HS-5 (cell line): ENCODE measurements around the gene HNRNPA2B1.

Experiments used
- DNase-seq: peaks from one replicate; pipeline ENCODE4 v3.0.0-alpha.2; 2012; ENCODE audit warnings: low read depth

The HNRNPA2B1 gene

DNA sequence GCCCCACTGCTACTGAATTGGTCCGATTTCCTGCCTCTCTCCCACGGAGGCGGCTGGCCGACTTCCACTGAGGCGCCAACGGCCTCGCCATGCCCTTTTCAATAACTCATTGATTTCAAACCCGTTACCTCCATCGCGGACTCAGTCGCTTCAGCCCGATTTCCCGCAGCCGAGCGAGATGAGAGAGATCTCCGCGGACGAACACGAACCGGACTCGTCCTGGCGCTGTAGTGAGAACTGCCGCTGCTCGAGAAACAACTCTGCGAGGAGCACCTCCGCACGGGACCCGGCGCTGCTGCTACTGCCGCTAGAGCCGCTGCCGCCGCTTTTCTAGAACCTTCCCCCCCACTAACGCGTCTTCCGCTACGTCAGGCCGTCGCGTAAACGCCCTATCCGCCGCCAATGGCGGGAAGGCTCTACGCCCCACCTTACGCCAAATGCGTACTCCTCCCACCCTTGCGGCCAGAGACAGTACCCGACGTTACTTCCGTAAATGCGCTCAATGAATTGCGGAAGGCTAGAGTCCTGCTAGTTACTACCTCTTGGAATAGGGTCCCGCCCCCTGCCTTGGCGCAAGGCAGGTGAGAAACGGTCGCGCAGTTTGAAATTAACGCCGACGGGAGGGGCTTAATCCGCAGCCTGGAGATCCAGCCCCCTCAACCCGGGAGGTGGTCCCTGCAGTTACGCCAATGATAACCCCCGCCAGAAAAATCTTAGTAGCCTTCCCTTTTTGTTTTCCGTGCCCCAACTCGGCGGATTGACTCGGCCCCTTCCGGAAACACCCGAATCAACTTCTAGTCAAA lies at the start of gene HNRNPA2B1:
Gene HNRNPA2B1 (minus strand): TSS at position 303 of the 803 bp plus-strand sequence. CDS start 169 bp downstream, at position 134.
- peak; percentile 98 for DNase-seq

DNA sequence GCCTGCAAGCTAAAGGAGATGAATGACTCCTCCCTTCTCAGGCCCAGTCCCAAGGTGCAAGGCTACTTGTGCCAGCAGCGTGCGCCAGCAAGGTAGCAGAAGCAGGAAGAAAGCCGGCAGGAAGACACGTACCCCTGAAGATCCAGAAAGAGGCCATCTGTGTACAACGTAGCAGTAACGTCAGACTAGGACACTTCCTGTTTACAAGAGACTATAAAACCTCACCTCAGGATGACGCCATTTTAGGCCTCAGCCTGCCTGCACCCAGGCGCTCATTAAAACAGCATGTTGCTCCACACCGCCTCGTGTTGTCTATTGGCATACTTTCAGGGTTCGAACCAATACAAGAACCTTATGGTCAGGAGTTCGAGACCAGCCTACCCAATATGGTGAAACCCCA lies 49.7 kb upstream of the HNRNPA2B1 start:
- DNase-seq: no peak

DNA sequence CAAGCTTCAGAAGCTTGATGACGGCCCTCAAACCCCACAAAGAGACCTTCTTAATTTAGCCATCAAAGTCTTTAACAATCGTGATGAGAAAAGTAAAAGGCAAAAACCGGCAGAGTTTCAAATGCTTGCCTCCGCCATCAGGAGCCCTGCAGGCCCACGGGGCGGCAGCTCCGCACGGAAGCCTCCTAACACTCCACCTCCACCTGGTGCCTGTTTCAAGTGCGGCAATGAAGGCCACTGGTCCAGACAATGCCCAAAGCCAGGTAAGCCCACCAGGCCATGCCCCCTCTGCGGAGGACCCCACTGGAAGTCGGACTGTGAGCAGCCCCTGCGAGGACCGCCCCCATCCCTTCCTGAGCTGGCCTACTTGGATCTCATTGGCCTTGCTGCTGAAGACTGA lies 44.6 kb upstream of the HNRNPA2B1 start:
- DNase-seq: no peak

DNA sequence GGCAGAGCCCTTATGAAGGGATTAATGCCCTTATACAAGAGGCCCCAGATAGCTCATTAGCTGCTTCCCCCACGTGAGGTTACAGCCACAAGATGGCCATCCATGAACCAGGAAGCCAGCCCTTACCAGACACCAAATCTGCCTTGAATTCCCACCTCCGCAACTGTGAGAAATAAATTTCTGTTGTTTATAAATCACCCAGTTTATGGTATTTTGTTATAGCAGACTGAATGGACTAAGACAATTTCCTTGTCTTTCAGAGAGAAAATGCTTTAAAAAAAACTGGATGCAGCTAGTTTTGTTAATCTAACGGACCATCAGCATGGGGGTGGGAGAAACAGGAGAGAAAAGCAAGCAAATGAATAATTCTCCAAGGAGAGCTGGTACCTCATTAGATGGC lies 37.5 kb upstream of the HNRNPA2B1 start:
- DNase-seq: no peak

DNA sequence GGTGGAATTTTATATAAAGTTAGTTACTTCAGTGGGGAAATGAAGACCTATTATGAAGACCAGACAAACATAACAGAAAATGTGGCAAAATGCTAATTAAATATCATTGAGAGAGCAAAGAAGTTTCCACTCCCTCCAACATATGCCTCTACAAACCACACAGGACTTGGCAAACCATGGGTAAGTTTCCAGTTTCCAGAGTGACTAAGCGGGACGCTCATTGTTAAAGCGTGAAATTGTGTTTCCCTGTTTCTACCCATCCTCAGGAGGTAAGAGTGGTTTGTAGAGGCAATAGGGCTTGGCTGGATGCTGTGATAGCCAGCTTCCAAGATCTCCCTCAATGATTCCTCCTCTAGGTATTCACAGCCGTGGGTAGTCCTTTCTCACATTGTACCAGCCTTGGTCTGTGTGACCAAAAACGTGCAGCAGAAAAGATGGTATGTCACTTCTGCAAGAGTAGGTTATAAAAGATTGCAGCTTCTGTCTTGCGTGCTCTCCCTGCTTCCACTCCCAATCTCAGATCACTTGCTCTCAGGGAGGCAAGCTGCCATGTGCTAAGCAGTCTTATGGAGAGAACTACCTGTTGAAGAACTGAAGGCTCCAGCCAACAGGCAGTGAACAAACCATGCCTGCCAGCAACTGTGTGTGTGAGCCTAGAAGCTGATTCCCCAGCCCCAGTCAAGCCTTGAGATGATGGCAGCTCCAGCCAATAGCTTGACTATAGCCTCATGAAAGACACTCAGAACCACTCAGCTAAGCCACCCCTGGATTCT lies 36.7 kb upstream of the HNRNPA2B1 start:
- DNase-seq: no peak

DNA sequence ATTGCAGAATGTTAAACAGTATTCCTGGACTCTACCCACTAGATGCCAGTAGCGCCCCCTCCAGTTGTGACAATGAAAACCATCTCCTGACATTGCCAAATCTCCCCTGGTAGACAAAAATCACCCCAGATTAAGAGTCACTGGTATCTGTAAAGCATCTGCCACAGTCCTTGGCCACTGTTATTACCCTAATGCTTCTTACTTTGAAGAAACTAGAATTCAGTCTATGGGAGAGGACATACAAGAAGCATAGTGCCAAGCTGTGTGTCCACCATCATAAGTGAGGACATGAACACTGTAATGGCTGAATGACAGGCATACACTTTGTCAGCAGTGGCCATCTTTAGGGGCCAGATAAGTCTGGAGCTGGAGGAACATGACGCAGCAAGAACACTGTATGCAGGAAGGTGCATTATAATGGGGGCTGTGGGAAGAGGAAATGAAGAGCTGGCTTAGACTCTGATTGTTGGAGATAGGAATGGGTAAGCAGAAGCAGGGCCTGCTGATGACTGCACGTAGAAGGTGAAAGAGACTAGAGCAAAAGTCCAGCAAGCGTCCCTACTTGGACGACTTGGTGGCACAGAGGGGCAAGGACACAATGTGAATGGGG lies 33.5 kb upstream of the HNRNPA2B1 start:
- DNase-seq: no peak

DNA sequence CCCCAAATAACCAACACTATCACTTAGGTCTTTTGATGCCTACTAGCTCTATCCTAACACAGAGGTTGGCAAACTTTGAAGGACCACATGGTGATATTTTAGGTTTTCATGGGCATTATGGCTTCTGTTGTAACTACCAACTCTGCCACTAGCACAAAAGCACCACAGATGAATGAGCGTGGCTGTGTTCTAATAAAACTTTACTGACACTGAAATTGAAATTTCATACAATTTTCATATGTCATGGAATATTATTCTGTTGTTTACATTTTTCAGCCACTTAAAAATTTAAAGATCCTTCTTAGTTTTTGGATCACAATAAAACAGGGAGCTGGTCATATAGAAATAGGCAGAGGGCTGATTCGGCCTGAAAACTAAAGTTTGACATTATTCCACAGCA lies 27.4 kb upstream of the HNRNPA2B1 start:
- no peak for DNase-seq

DNA sequence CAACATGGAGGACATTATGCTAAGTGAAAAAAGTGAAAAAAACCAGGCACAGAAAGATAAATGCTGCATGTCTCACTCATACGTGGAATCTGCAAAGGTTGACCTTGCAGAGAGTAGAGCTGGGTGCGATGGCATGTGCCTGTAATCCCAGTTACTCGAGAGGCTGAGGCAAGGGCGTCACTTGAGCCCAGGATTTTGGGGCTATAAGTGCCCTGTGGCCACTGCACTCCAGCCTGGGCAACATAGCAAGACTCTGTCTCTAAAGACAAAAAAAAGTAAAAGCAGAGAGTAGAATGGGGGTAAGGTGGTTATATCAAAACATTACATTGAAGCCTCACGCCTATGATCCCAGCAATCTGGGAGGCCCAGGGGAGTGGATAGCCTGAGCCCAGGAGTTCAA lies 23.8 kb upstream of the HNRNPA2B1 start:
- DNase-seq: no peak

DNA sequence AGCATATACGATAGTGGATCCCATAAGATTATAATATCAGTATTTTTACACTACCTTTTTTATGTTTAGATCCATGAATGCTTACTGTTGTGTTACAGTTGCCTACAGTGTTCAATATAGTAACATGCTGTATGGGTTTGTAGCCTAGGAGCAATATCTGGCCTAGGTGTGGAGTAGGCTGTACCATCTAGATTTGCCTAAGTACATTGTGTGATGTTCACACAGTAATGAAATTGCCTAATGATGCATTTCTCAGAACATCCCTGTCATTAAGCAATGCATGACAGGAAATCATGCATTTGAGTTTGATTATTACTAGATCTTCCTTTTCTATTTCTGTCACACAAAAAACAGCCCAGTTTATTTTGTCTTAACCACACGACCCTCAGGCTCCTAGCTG lies 15.5 kb upstream of the HNRNPA2B1 start:
- DNase-seq: no peak

DNA sequence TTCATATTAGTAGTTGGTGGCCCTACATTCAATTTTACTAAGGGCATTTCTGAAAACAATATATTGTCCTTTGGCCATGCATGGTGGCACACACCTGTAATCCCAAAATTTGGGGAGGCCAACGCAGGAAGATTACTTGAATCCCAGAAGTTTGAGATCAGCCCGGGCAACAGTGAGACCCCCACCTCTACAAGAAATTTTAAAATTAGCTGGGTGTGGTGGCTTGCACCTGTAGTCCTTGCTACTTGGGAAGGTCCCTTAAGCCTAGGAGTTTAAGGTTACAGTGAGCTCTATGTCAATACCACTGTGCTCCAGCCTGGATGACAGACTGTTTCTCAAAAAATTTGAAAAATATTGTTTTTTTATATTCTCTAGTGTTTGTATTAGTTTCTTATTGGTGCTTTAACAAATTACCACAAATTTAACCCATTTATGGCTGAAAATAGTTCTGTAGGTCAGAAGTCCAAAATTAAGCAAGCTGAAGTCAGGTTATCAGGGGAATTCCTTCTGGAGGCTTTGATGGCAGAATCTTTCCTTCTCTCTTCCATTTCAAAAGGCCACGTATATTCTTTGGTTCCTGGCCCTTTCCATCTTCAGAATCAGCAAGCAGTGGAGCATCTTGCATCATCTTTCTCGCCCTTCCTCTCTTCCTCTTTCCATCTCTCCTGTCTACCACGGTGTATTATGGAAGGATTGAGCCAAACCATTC lies 13.4 kb upstream of the HNRNPA2B1 start:
- DNase-seq: no peak

DNA sequence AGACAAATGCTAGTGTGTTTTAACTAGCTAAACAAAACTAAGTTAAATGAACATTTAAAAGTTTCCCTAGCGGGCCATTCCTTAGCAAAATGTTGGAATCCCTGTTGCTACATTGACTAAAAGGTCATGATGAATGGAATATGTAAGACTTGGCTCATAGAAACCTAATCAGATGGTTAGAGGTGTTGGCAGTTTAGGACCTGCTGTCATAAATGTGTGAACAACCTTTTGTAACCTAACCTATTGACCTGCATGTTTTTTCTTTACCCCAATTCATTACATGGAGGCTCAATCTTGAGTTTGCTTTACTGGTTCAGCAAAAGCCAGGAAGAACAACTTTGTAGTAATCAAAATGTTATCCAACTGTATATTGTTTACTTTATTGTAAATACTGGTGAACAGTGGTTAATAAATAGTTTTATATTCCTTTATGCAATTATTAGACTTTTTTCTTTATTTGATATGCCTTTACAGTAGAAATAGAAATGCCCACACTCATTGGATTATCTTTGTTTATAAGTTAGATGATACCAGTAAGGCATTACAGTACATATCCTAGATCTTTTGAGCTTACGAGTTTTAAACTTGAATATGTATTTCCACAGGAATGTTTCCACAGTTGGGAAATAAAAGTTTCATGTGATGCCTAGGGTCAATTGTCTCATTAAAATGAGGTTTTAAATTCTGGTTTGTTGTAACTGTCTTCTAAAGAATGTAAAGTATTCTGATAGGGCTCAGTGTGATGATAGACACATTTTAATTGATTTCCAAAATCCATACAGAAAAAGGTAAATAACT lies 12.6 kb upstream of the HNRNPA2B1 start:
- DNase-seq: no peak

DNA sequence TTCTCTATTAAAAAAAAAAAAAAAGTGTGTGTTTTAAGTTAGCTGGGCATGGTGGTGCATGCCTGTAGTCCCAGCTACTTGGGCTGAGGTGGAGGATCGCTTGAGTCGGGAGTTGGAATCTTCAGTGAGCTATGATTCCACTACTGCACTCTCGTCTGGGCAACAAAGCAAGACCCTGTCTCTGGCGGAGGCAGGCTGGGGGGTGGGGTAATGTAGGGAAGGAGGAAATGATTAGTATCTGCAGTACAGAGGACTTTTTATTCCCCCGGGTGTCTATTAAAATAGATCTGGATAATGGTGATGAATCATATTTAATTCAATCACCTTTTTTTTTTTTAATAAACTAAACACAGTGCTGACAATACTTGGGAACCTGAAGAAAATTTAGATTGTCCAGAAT lies 7.5 kb upstream of the HNRNPA2B1 start:
- no peak for DNase-seq

DNA sequence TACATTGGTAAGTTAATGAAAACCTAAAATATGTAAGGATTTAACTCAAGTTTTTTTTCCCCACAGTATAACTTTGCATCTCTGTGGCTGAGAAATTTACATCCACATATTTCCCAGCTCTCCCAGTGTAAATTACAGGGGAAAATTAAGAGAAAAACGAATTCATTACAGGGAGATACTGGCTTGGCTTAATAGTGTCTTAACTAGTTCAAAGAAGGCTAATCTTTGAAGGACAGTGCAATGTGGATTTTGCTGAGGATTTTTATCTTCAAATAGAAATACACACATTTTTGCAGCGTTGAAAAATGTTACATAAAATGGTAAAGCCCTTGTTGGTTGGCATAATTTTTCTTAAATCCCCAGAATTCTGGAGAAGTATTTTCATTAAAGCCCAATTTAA lies 2.5 kb upstream of the HNRNPA2B1 start:
- DNase-seq: no peak

DNA sequence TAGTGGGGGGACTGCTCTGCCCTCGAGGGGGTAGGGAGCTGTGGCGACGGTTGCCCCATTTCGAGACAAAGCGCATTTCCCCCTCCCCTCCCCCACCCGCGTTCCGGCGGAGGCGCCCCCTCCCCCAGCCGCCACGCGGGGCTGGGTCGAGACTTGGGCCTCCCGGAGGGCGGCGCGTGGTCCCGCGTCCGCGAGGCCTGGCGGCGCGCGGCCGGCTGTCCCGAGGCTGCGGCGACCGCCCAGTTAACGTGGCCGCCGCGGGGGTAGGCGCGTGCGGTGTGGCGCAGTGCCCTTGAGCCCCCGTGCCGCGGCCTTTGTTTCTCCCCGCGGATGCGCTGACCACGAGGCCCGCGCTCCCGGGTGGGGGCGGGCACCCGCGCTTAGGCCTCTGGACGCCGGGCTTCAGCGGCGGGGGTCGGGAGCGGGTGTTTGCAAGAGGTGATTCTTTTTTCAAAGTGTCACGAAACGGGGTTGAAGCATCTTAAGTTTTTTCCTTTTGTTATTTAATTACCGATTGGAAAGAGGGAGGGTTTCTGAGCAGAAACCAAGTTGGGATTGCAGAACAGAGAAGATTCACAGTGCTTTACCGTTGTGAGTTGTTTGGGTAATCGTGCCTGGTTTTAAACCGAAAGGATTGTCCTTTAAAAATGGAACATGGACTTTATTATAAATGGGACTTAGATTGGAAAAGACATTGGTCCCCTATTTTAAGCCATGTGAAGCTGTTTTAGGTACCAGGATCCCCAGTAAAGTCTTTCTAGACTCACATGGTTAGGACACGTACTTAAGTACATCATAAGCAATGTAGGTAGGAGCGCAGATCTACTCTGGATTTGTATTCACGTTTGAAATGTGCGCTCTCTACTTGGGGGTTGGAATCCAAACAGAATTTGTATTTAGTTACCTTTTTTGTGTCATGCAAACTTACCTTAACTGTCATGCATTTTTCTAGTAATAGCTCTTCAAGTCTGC lies 1.8 kb upstream of the HNRNPA2B1 start:
- DNase-seq: no peak

DNA sequence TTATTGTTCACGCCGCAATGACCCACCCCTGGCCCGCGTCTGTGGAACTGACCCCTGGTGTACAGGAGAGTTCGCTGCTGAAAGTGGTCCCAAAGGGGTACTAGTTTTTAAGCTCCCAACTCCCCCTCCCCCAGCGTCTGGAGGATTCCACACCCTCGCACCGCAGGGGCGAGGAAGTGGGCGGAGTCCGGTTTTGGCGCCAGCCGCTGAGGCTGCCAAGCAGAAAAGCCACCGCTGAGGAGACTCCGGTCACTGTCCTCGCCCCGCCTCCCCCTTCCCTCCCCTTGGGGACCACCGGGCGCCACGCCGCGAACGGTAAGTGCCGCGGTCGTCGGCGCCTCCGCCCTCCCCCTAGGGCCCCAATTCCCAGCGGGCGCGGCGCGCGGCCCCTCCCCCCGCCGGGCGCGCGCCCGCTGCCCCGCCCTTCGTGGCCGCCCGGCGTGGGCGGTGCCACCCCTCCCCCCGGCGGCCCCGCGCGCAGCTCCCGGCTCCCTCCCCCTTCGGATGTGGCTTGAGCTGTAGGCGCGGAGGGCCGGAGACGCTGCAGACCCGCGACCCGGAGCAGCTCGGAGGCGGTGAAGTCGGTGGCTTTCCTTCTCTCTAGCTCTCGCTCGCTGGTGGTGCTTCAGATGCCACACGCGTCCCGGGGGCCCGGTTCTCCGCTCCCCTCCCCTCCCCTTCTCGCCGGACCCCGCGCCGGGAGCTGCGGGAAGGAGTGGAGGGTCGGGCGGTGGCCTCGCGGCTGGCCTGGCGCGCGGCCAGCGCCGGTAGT lies 887 bp upstream of the HNRNPA2B1 start, which contains the start of gene CBX3:
Gene CBX3 (plus strand): TSS at position 499 of the 772 bp plus-strand sequence. CDS start 1,254 bp downstream, outside the sequence.
- DNase-seq: no peak

DNA sequence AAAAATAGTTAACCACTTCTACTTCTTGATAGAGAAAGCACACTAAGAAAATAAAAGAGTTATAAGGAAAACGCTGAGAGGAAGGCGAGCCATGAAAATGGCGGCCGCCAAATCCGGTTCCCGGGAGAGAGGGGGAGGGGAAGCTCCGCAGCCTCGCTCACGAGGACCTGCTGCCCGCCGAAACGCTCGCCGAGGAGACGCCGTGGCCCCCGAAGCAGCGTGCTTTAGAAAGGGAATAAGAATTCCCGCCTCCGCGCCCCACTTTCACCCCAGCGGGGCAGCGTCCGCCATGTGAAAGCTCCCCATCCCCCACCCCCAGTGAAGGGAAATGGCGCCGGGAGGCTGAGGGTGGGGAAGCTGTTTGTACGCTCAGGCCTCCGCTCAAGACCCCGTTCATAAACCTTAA lies 505 bp downstream of the HNRNPA2B1 start:
- no peak for DNase-seq

DNA sequence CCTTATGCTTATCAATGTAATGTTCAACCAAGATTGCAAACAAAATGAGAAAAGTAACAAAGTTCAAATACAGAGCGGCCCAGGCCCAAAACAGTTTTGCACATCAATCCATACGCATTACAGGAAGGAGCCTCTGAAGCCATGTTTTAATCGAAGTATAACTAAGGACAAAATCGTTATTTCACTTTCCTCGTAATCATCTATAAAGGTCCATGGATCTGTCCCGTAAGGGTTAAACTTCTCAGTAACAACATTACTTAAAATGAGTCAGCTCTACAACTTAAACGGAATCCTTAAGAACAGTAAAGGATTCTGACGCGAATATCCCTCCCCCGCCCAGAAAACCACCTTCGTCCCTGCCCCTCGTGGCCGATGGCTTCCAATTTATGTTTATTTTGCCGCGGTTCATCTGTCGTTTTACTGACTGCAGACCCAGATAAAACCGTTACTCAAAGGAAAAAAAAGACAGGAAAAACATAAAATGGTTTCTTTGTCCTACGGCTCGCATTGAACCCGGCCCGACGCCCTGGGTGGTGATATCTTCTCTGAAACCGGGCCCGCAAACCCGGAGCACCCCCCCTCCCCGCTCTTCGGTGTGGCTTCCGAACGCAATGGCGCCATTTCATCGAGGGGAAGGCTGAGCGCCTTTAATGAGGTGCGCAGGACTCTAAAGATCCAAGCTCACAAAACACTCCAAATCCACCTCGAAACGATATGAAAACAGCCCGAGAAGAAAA lies 1.1 kb downstream of the HNRNPA2B1 start:
- no peak for DNase-seq

DNA sequence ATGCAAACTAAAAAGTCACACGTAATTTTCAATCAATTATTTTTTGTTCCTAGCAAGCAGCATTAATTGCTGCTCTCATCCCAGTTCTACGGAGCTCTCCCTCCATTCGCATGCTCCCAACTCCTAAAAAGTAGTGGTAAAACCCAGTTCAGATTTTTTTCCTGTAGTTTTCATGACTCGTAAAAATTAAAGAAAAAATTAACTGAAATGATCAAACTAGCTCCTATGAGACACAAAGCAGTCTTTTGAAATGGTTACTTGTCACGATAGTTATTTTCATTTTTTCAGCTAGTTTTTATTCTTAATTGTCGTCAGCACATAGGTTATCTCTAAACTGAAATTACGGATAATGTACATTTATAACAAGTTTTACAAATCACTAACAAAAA lies 1.8 kb downstream of the HNRNPA2B1 start:
- DNase-seq: no peak
